Peyer's patch (tissue), 4 donors: ENCODE results near the gene ZNF217.

Source experiments
- CTCF ChIP-seq, 6 experiments: fragments of 450-650 bp in 4 of 6; fragments of 200-600 bp in 2 of 6; sonication (generic) in 1 of 6; IDR thresholded peaks; one replicate each; pipeline ENCODE4 v1.5.1; 2017 to 2019; ENCODE audit warnings: antibody characterized with exemption in 6 of 6, mild to moderate bottlenecking in 3 of 6, moderate library complexity in 1 of 6
- POLR2A ChIP-seq, 2 donors: fragments of 450-650 bp; IDR thresholded peaks; one replicate each; pipeline ENCODE4 v1.5.1; 2017; ENCODE audit warnings: antibody characterized with exemption in 2 of 2, mild to moderate bottlenecking in 2 of 2, moderate library complexity in 2 of 2

DNA sequence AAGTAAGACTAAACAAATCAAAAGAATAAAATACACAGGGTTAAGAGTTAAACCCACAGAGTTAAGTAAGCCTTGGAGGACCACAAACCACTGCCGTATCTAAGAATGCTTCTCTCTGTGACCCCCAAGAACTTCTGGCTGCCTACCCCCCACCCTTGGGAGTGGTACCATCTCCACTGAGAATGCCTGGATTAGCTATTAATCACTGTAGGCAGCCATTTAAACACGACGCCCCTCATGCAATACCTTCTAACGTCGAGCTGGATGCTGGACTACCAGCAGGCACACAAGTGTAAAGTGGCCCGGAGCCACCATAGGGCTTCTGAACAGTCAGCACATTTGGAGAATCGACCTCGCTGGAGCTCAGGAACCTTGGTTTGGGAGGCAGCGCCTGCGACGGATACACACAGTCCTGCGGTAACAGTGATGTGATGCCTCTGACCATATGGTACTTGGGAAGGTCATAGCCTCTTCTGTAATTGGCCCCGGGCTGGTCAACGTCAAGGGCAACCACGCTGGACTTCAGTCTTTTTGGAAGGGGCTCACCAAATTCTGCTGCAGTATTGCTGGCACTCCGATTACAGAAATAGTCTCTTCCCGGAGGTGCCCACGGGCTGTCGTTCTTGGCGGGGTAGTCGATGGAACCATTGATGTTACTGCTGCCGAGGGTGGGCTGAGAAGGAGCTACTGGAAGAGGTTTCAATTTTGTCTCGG, 18.0 kb downstream of the ZNF217 start:
- TF ChIP-seq CTCF (IDR thresholded peaks at IDR 0.05) (no peak), POLR2A (IDR thresholded peaks at IDR 0.05) (no peak)
